NCI-H2081 (cell line): ENCODE data around the gene AADACL4.
"Not testable (repeated sequence)": the region's sequence is repeated elsewhere in the genome, so short reads cannot be mapped to it uniquely, and the experiment has no call there.

Experiments used
- DNase-seq, 2 experiments: peaks; one replicate each; lab custom pipeline; 2025; lab: John Stamatoyannopoulos, UW

Gene AADACL4

GRCh38 chr1:12658531-12659453 lies 14.9 kb downstream of the AADACL4 start:
- peak; percentile 77 to 80 for DNase-seq

DNA sequence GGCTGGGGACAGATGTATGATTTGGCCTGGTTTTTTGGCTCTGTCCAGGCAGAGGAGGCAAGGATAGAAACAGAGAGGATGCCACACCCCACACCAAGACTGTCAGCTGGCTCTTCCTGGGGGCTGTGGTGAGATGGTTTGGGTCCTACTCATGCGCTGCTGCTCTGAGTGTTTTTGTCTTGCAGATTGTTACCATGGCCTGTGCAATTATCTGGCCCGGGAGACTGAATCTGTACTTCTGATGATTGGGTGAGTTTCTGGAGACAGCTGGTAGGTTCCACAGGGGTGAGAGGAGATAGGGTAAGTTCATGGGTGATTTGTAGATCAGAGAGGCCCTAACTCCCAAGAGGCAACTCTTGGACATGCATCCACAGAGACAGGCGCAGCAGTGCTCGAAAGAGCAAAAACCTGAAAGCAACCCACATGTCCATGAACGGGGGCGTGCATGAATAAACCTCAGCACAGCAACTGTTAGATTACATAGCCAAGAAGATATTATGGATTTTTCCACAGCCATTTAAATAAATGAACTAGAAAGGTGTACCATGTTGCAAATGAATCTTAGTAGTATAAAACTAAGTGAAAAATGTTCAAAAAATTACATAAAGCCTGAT lies 17.8 kb downstream of the AADACL4 start:
- DNase-seq, result no peak

DNA sequence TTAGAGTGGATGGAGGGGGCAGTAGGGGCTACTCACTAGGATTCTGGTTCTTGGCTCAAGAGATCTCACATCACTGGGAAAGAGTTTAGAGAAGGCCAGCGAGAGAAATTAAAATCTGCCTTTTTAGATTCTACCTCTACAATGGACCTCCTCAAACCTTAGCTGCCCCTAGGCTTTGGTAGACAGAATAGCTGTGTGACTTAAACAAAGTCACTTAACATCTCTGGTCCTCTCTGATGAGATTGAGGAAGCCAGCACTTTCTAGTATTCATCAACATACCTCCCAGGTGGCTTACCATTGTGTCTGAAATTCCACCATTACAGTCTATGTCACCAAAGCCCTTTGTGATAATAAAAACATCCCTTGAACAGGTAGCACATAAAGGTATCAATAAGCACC lies 18.7 kb downstream of the AADACL4 start:
- no peak for DNase-seq

- no peak for DNase-seq
Observed at GRCh38 chr1:12665511-12665910, 21.6 kb downstream of the AADACL4 start.

- DNase-seq, result no peak
Observed at GRCh38 chr1:12666141-12666735, 22.4 kb downstream of the AADACL4 start.

- DNase-seq, result no peak
Observed at GRCh38 chr1:12669529-12670068, 25.7 kb downstream of the AADACL4 start.

DNA sequence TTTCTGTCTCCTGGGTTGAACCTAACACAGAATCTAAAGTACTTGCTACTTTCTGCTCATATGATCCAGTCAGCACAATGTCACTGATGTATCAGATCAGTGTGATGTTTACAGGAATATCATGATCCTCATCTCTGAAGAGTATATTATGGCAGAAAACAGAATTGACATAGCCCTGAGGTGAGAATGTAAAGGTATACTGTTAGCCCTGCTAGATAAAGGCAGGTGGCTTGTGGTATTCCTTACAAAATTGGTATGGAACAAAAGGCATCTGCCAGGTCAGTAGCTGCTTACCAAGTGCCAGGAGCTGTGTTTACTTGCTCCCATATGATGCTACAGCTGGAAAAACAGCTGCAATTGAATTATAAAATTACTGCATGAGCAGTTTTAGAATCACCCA lies 30.5 kb downstream of the AADACL4 start:
- DNase-seq, result no peak

DNA sequence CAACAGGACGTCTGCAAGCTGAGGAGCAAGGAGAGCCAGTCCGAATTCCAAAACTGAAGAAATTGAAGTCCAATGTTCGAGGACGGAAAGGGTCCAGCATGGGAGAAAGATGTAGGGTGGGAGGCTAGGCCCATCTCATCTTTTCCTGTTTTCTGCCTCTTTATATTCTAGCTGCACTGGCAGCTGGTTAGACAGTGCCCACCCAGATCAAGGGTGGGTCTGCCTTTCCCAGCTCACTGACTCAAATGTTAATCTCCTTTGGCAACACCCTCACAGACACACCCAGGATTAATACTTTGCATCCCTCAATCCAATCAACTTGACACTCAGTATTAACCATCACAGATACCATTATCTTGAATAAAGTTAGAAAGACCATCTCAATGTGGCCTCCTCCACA lies 32.2 kb downstream of the AADACL4 start:
- not testable (repeated sequence) for DNase-seq

DNA sequence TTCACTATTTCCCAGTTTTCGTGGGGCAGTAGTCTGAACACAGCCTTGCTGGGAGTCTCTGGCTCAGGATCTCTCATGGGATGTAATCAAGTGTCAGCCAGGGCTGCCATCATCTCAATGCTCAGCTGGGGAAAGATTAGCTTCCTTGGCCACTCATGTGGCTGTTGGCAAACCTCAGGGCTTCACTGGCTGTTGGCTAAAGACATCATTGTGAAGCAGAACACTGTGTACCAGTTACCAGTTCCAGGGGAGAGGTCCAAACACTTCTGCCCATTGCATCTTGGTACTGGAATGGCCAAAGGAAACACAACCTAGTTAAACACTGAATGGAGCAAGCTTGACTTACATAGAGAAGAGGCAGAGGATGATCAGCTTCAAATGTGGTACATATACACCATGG lies 33.7 kb downstream of the AADACL4 start:
- no peak for DNase-seq

GRCh38 chr1:12678350-12678749 lies 34.5 kb downstream of the AADACL4 start:
- DNase-seq, result no peak

DNA sequence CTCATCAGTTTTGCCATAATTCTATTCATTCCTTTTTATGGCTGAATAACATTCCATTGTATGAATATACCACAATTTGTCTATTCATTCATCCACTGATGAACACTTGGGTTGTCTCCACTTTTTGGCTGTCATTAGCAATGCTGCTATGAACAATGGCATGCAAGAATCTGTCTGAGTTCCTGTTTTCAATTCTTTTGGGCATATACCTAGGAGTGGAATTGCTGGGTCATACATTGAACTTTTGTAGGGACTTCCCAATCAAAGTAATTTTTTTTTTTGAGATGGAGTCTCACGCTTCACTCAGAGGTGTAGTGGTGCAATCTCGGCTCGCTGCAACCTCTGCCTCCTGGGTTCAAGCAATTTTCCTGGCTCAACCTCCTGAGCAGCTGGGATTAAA lies 34.9 kb downstream of the AADACL4 start:
- no peak for DNase-seq

- DNase-seq, result no peak
Observed at GRCh38 chr1:12690156-12690555, 46.3 kb downstream of the AADACL4 start.

DNA sequence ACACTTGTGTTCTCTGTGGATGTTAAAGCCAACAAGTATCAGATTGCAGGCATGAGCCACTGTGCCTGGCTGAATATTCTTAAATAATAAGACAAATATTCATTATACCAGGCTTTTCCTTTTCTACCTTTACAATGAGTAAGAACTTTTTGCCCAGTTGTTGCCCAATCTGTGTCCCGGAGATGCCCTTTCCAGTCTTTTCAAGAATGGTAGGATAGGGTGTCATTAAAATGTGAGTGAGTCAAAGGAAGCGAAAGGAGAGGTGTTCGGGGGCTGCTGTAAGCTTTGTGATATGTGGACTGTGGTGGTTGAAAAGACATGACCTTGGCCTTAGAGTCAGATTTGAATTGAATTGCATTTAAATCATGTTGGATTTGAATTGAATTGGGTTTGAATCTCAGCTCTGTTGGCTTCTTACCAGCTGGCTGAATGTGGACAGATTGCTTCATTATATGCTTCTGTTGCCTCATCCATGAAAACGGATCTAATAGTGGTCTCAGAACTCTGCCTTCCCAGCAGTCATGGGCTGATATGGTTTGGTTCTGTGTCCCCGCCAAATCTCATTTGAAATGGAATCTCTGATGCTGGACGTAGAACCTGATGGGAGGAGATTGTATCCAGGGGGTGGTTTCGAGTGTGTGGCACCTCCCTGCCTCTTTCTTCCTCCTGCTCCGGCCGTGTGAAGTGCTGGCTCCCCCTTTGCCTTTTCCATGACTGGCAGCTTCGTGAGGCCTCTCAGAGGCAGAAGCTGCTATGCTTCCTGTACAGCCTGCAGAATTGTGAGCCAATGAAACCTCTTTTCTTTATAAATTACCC lies 49.3 kb downstream of the AADACL4 start:
- DNase-seq, result no peak

- no peak for DNase-seq
Observed at GRCh38 chr1:12696658-12697057, 52.8 kb downstream of the AADACL4 start.

- no peak for DNase-seq
Observed at GRCh38 chr1:12697397-12697796, 53.5 kb downstream of the AADACL4 start.

DNA sequence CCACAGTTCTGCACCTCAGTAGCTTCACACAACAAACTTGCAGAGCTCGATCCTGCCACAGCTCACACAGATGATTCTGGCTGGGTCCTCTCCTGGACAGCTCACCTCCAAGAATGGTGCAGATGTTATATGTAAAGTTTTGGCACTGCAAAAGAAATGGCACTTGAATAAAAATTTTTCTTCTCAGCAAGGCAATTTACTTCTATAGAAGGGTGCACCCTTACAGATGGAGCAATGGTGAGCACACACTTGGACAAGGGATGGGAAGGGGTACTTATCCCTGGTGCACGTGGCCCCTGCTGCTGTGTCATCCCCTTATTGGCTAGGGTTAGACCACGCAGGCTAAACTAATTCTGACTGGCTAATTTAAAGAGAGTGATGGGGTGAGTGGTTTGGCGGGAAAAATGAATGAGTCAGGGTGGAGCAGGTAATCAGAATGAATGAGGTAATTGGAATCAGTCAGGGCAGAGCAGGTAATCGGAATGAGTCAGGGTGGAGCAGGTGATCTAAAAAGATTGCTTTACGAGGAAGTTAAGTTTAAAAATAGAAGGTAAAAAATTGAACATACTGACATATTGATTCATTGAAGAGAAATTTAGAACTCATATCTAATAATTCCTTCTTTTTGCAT lies 60.1 kb downstream of the AADACL4 start:
- no peak for DNase-seq

- DNase-seq, result no peak
Observed at GRCh38 chr1:12706061-12706460, 62.2 kb downstream of the AADACL4 start.

DNA sequence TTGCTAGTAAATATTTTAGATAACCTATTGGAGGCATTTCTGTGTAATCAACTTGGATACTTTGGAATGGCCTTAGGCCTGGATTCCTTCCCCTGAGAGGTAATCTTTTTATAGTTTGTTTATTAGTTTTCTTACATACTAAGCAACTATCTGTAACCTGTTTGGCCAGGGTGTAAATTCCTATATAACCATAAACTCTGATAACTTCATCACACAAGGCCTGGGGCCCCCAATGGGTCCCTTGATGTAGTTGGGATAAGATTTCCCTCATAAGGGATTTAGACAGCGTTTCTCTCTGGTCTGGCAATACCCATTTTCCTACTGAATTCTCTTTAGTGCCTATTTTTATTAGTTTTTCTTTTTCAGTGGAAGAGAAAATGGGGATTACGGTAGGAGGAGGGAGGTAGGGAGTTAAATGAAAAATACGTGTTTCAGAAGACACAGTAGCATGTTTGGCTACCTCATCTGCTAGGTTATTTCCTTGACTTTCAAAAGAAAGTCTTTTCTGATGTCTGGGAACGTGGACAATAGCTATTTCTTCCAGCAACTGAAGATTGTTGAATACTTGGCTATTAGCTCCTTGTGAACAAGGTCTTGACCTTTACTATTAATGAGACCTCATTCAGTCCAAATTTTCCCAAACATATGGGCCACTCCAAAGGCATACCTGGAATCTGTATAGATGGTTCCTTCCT lies 64.7 kb downstream of the AADACL4 start:
- no peak for DNase-seq

GRCh38 chr1:12709091-12709491 lies 65.2 kb downstream of the AADACL4 start:
- no peak for DNase-seq

GRCh38 chr1:12709696-12710095 lies 65.8 kb downstream of the AADACL4 start:
- DNase-seq, result no peak

DNA sequence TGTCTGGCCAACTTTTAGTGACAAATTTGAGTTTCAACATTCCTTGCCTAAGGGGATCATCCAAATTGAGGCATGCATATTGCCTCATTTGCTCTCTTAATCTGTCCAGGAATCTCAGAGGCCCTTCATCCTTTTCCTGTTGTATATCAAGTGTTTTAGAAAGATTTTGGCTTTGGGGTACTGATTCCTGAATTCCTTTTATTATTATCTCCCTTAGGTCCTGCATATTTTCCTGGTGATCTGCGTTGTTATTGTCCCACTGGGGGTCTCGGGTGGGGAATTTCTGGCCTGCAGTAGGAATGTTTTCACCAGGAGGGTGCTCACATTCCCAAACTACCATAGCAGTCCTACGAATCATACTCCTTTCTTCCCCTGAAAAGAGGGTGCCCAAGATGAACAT lies 67.7 kb downstream of the AADACL4 start:
- no peak for DNase-seq
